DND-41 (cell line): ENCODE data around the gene KSR1.

Source experiments
- ATAC-seq: fragments of 200-7000 bp; cut with Tn5 transposase; 3 replicates; pipeline ENCODE4 v1.9.1; 2021; ENCODE audit warnings: low read depth; ENCODE audit not compliant: insufficient read depth
- DNase-seq: peaks from one replicate; pipeline ENCODE4 v3.0.0-alpha.2; 2020
- H2AFZ ChIP-seq: 2 replicates; pipeline ENCODE4 v1.6.0; 2012; ENCODE audit warnings: low read depth, low read length
- H3K27ac ChIP-seq: 2 replicates; pipeline ENCODE4 v1.5.1; 2012; ENCODE audit warnings: low read length, inconsistent platforms
- H3K27me3 ChIP-seq: fragments of 200-600 bp; sonication (generic); 2 replicates; pipeline ENCODE4 v1.6.0; 2012; ENCODE audit warnings: low read length, mild to moderate bottlenecking, inconsistent platforms; ENCODE audit not compliant: insufficient read depth, poor library complexity
- H3K36me3 ChIP-seq: 2 replicates; pipeline ENCODE4 v1.5.1; 2012; ENCODE audit warnings: low read length, inconsistent platforms; ENCODE audit not compliant: insufficient read depth
- H3K4me1 ChIP-seq: 2 replicates; pipeline ENCODE4 v1.5.1; 2012; ENCODE audit warnings: mild to moderate bottlenecking, low read length; ENCODE audit not compliant: insufficient read depth
- H3K4me2 ChIP-seq: 2 replicates; pipeline ENCODE4 v1.6.0; 2012; ENCODE audit warnings: mild to moderate bottlenecking, moderate library complexity, low read length, inconsistent platforms; ENCODE audit not compliant: insufficient read depth
- H3K4me3 ChIP-seq, 2 experiments: fragments of 200-600 bp in 1 of 2; shearing (Covaris generic) in 1 of 2; 2 replicates each; pipeline ENCODE4 v1.5.1; 2012 to 2016; ENCODE audit warnings: inconsistent platforms in 2 of 2, low read length in 2 of 2, mild to moderate bottlenecking in 2 of 2, low read depth in 1 of 2, moderate library complexity in 1 of 2
- H3K79me2 ChIP-seq: 2 replicates; pipeline ENCODE4 v1.6.0; 2012; ENCODE audit warnings: low read length, inconsistent platforms; ENCODE audit not compliant: insufficient read depth
- H3K9ac ChIP-seq: 2 replicates; pipeline ENCODE4 v1.6.0; 2012; ENCODE audit warnings: low read depth, mild to moderate bottlenecking, inconsistent platforms, low read length, moderate library complexity
- H3K9me3 ChIP-seq: 2 replicates; pipeline ENCODE4 v1.5.1; 2012; ENCODE audit warnings: low read length, moderate library complexity, mild to moderate bottlenecking, inconsistent platforms; ENCODE audit not compliant: insufficient read depth, severe bottlenecking
- H4K20me1 ChIP-seq: 2 replicates; pipeline ENCODE4 v1.6.0; 2012; ENCODE audit warnings: low read length; ENCODE audit not compliant: insufficient read depth
- EZH2 ChIP-seq: IDR thresholded peaks from 3 replicates; pipeline ENCODE4 v1.6.1; 2012; ENCODE audit warnings: borderline replicate concordance, low read depth, mild to moderate bottlenecking, moderate library complexity, low read length, inconsistent platforms; ENCODE audit not compliant: severe bottlenecking
- TF ChIP-seq, protein P1 (sequence below): IDR thresholded peaks from 2 replicates; pipeline ENCODE4 v1.5.1; 2012; ENCODE audit warnings: borderline replicate concordance, low read length, moderate library complexity, mild to moderate bottlenecking; ENCODE audit not compliant: poor library complexity, severe bottlenecking; ENCODE audit errors: extremely low read depth

KSR1 gene

DNA sequence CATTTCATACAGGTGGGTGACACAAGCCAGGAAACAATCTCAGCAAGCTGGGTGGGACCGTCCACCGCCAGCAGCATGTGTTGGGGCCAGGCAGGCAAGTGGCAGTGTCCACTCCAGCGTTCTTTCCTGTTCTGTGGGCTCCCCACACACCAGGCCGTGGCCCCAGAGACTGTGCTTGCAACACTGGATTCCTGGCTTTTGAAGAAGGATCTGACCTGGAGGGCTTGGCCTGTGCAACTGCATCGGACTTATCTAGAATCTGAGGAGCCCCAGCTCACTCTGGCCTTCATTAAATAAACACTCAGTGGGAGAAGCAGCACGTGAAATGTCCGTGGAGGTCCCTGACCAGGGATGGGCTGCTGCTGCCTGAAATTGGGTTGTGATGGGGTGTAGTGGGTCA lies 3.2 kb downstream of the KSR1 start:
- H3K4me1 ChIP-seq, result peaks cover 29% of the 10 kb centered on the region
- no peak overlapping the region for H3K27ac ChIP-seq
- H3K9me3 ChIP-seq, result no peaks in the 10 kb centered on the region
- peaks cover 25% of the 10 kb centered on the region for H3K27me3 ChIP-seq
- DNase-seq (no peak), ATAC-seq (no peak)
- H4K20me1 ChIP-seq, result peaks cover 8% of the 10 kb centered on the region
- TF ChIP-seq, protein P1, sequence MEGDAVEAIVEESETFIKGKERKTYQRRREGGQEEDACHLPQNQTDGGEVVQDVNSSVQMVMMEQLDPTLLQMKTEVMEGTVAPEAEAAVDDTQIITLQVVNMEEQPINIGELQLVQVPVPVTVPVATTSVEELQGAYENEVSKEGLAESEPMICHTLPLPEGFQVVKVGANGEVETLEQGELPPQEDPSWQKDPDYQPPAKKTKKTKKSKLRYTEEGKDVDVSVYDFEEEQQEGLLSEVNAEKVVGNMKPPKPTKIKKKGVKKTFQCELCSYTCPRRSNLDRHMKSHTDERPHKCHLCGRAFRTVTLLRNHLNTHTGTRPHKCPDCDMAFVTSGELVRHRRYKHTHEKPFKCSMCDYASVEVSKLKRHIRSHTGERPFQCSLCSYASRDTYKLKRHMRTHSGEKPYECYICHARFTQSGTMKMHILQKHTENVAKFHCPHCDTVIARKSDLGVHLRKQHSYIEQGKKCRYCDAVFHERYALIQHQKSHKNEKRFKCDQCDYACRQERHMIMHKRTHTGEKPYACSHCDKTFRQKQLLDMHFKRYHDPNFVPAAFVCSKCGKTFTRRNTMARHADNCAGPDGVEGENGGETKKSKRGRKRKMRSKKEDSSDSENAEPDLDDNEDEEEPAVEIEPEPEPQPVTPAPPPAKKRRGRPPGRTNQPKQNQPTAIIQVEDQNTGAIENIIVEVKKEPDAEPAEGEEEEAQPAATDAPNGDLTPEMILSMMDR, result no peak
- TF ChIP-seq EZH2, result no peak
- no peak overlapping the region for H3K9ac ChIP-seq
- no peak overlapping the region for H2AFZ ChIP-seq
- no peak overlapping the region for H3K4me2 ChIP-seq
- no peaks in the 10 kb centered on the region for H3K79me2 ChIP-seq
- H3K4me3 ChIP-seq, result no peak overlapping the region
- H3K36me3 ChIP-seq, result no peaks in the 10 kb centered on the region

DNA sequence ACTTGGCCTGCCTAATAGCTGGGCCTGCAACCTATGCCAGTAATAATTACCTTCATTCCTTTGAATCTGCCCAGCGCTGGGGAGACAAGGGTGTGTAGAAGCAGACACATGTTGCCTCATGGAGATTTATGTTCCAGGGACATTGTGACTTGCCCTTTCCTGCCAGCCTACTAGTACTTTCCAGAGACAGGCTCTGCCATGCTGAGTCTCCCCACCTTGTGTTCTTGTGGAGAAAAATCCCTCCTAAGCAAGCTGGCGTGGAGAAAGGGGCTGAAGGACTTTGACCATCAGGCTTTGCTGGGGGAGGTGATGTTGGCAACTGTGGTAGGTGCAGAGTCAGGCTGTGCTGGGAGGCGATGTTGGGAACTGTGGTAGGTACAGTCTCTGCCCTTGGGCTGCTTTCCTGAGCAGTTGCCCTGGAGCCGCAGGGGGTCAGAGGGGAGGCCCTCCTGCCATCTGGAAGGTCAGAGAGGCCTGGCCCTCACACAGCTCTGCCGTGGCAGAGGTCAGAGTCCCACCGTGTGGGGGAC lies 4.0 kb downstream of the KSR1 start:
- Histone ChIP-seq H3K27ac (no peak overlapping the region), H3K4me2 (no peak overlapping the region), H2AFZ (no peak overlapping the region), H3K9ac (no peak overlapping the region), H3K9me3 (no peaks in the 10 kb centered on the region), H3K4me1 (peaks cover 29% of the 10 kb centered on the region), H3K79me2 (no peaks in the 10 kb centered on the region), H3K36me3 (no peaks in the 10 kb centered on the region), H3K4me3 (no peak overlapping the region), H4K20me1 (peaks cover 8% of the 10 kb centered on the region), H3K27me3 (peaks cover 22% of the 10 kb centered on the region)
- no peak for TF ChIP-seq EZH2
- TF ChIP-seq, protein P1, result no peak
- ATAC-seq, result no peak
- DNase-seq, result no peak

DNA sequence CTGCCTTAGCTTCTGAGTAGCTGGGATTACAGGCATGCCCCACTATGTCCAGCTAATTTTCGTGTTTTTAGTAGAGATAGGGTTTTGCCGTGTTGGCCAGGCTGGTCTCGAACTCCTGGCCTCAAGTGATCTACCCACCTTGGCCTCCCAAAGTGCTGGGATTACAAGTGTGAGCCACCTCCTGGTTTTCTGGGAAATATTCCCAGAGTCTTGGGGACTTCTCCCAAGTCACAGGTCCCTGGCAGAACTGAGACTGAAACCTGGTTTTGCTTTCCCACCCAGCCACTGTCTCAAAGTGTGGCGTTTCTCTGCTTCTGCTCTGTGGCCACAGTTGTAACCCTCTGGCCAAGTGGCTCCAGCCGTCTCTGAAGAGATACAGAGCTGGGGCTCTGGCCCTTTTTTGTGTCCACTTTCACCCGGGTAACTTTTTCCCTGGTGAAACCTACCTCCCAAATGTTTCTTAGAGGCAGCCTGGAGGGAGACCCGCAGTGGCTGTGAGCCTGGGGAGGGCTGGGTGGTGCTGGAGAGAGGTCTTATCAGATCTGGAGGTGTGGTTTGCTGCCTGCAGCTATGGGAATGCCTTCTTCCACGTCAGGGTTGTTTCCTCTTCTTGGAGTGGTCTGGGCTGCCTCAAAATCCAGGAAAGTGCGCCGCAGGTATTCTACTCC lies 5.1 kb downstream of the KSR1 start:
- Histone ChIP-seq H3K79me2 (no peaks in the 10 kb centered on the region), H3K4me3 (no peak overlapping the region), H3K9me3 (no peaks in the 10 kb centered on the region), H3K27ac (no peak overlapping the region), H3K4me1 (peaks cover 21% of the 10 kb centered on the region), H3K36me3 (no peaks in the 10 kb centered on the region), H3K9ac (no peak overlapping the region), H3K27me3 (peaks cover 15% of the 10 kb centered on the region), H4K20me1 (peaks cover 8% of the 10 kb centered on the region), H3K4me2 (no peak overlapping the region), H2AFZ (no peak overlapping the region)
- DNase-seq (no peak), ATAC-seq (no peak)
- TF ChIP-seq EZH2, result no peak
- TF ChIP-seq, protein P1, result no peak
